PFSK-1 (cell line): ENCODE data around the gene LYPD5.

Experiments
- FOXP2 ChIP-seq: optimal IDR thresholded peaks from 2 replicates; pipeline ENCODE3; 2011; ENCODE audit warnings: borderline replicate concordance, control low read depth, inconsistent platforms; ENCODE audit not compliant: insufficient read depth; ENCODE audit errors: extremely low read length, extremely low read depth
- POLR2AphosphoS5 ChIP-seq: IDR thresholded peaks from 2 replicates; pipeline ENCODE4 v1.6.1; 2012; ENCODE audit warnings: low read depth, mild to moderate bottlenecking, control low read depth, low read length, moderate library complexity
- REST ChIP-seq, 2 experiments: IDR thresholded peaks; 2 replicates each; pipeline versions ENCODE4 v1.6.1 to v1.8.0; 2011 to 2012; ENCODE audit warnings: low read depth in 2 of 2, low read length in 2 of 2, control low read depth in 1 of 2, inconsistent platforms in 1 of 2, mild to moderate bottlenecking in 1 of 2, moderate library complexity in 1 of 2; ENCODE audit not compliant: insufficient read depth in 1 of 2
- SIN3A ChIP-seq: IDR thresholded peaks from 2 replicates; pipeline ENCODE4 v1.6.1; 2012; ENCODE audit warnings: mild to moderate bottlenecking, low read length, moderate library complexity, borderline replicate concordance; ENCODE audit not compliant: insufficient read depth
- TAF1 ChIP-seq: IDR thresholded peaks from 2 replicates; pipeline ENCODE4 v1.6.1; 2012; ENCODE audit warnings: low read length, control low read depth, borderline replicate concordance; ENCODE audit not compliant: insufficient read depth

DNA sequence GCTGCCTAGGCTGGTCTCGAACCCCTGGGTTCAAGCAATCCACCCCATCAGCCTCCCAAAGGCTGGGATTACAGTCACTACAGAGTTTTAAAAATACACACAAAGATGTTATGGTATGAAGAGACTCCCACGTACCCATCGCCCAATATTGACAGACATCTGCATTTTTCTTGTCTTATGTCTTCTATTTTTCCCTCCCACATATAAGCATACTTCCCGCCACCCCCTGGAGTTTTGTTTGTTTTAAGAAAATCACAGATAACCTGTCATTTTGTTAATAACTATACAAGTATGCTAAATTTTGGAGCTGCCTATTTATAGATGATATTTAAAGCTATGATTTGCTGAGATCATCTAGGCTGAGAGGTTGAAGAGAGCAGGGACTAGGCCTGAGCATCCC is 41.3 kb downstream of the LYPD5 start:
- TF ChIP-seq REST (IDR thresholded peaks at IDR 0.05; ENCODE audit: insufficient read depth in 1 of 2, low read depth in 2 of 2, low read length in 2 of 2), result no peak
- no peak for TF ChIP-seq SIN3A
- TF ChIP-seq TAF1, result no peak
- TF ChIP-seq POLR2AphosphoS5, result no peak
- no peak for TF ChIP-seq FOXP2
